HG03159 (cell line): ENCODE data around the gene PCDHGC5.

Experiments
- ATAC-seq: cut with Tn5 transposase; IDR thresholded peaks from one replicate; pipeline ENCODE4 v1.9.1; 2021; ENCODE audit warnings: mild to moderate bottlenecking, moderate library complexity; ENCODE audit not compliant: unreplicated experiment

The PCDHGC5 gene

GRCh38 chr5:141490271-141490670 lies 1.4 kb downstream of the PCDHGC5 start:
- ATAC-seq = no peak

GRCh38 chr5:141490771-141491170 lies 1.9 kb downstream of the PCDHGC5 start:
- no peak for ATAC-seq

- peak; percentile 27 for ATAC-seq
Measured at GRCh38 chr5:141491323-141492167, 2.7 kb downstream of the PCDHGC5 start.

- peak; percentile 48 for ATAC-seq
Measured at GRCh38 chr5:141492168-141492885, 3.4 kb downstream of the PCDHGC5 start.

GRCh38 chr5:141493500-141494422 lies 4.9 kb downstream of the PCDHGC5 start:
- ATAC-seq = no peak

GRCh38 chr5:141494761-141495452 lies 6.0 kb downstream of the PCDHGC5 start:
- ATAC-seq = no peak

GRCh38 chr5:141495453-141495811 lies 6.6 kb downstream of the PCDHGC5 start:
- ATAC-seq = no peak

GRCh38 chr5:141496038-141496437 lies 7.2 kb downstream of the PCDHGC5 start:
- ATAC-seq = no peak

GRCh38 chr5:141501761-141502160 lies 12.9 kb downstream of the PCDHGC5 start:
- no peak for ATAC-seq

GRCh38 chr5:141503681-141504080 lies 14.8 kb downstream of the PCDHGC5 start:
- ATAC-seq = no peak

GRCh38 chr5:141504216-141504615 lies 15.3 kb downstream of the PCDHGC5 start:
- no peak for ATAC-seq

GRCh38 chr5:141506381-141507155 lies 17.7 kb downstream of the PCDHGC5 start:
- ATAC-seq = no peak

GRCh38 chr5:141507387-141508091 lies 18.7 kb downstream of the PCDHGC5 start:
- ATAC-seq = peak; percentile 35

GRCh38 chr5:141508440-141508797 lies 19.5 kb downstream of the PCDHGC5 start:
- no peak for ATAC-seq

GRCh38 chr5:141508798-141509611 lies 20.1 kb downstream of the PCDHGC5 start:
- no peak for ATAC-seq

- no peak for ATAC-seq
Measured at GRCh38 chr5:141510160-141510559, 21.3 kb downstream of the PCDHGC5 start.

- peak; percentile 21 for ATAC-seq
Measured at GRCh38 chr5:141510850-141511601, 22.1 kb downstream of the PCDHGC5 start.
